GM03348 (cell line): Measurements from ENCODE around the gene DNAL4.
A peak's percentile ranks its signal among the peaks of the same experiment; 100 is the strongest.
"Not testable (repeated sequence)": the region's sequence is repeated elsewhere in the genome, so short reads cannot be mapped to it uniquely, and the experiment has no call there.

Experiments used
- DNase-seq: peaks from one replicate; pipeline ENCODE4 v3.0.0; 2012; ENCODE audit warnings: low spot score

DNAL4 gene

DNA sequence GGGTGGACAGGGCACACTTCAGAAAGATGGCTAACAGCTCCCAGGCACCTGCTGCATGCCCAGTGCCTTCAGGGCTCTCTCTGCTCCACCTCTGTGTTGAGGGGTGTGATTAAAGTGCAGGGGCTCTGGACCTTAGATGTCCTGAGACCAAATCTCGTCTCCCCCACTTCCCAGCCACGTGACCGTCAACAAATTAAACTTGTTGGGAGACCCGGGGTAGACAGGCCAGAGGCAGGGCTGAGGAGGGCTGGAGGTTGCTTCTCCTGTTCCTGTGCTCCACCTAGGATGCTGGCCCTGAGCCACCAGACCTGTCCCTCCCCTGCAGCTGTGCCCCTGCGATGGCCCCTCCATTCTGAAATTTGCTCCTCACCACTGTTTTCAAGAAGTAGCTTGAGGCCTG is 32.9 kb upstream of the DNAL4 start:
- no peak for DNase-seq

DNA sequence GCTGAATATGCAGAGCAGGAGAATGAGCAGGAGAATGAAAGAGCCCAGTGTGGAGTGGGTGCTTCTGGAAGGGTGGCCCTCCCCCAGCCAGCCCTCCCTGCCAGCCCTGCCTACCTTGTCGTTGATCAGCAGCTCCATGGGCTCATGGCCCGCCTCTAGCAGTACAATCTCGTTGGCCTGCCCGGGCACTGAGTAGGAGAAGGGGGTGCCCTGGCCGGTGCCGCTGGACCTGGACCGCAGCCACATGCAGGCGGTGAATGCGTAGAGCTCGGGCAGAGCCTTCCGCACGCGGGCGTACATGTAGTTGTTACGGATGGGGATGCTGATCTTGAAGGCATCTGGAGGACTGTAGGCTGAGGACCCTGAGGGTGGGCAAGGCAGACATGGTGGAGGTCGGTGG is 32.4 kb upstream of the DNAL4 start:
- no peak for DNase-seq

DNA sequence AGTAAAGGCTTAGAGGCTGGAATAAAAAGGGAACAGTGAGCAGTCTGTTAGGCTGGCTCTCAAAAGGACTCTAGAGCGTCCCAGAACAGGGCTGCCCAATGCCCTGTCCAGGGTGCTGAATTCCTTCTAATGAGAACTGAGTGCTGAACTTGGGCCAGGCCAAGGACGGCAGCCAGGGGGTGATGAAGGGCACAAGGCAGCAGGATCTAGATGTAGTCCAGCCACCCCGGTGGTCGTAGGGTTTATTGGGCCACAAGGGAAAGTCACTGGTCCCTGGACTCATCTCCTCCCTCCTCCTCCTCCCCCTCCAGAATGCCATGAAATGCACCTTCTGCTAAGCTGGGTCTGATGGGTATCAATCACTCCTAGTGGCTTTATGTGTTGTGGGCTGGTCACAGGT is 30.6 kb upstream of the DNAL4 start:
- DNase-seq: peak; percentile 86

DNA sequence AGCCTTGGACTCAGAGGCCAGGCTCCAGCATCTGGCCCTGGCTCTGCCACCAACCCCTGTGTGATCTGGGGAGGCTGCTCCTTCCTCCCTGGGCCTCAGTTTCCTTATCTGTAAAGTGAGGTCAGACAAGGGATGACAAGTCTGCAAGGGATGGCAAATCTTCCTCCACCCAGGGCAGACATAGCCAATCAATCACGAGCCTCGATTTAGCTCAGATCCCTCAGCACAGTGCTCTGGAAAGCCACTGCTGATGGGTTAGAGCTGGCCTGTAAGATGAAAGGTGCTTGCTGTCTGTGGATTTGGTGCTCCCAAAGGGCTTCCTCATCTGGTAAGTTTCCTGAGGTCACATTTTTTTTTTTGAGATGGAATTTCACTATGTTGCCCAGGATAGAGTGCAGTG is 29.7 kb upstream of the DNAL4 start:
- no peak for DNase-seq

DNA sequence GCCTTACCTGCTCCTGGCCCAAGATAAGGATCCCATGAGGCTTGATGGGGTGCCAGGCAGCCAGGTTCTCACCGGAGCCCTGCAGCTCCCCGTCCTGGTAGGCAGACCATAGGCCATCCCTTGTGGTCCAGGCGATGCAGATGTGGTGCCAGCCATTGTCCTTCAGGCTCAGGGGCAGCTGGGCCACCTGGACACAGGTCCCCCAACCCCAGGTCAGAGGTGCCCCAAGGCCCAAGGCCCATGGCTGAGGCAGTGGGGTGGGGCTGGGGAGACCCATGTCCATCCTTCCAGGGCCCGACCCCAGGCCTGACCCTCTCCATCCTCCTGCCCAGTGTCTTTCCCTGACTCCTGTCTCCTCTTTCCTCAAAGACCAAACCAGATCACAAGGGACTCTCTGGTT is 29.1 kb upstream of the DNAL4 start:
- DNase-seq: no peak

DNA sequence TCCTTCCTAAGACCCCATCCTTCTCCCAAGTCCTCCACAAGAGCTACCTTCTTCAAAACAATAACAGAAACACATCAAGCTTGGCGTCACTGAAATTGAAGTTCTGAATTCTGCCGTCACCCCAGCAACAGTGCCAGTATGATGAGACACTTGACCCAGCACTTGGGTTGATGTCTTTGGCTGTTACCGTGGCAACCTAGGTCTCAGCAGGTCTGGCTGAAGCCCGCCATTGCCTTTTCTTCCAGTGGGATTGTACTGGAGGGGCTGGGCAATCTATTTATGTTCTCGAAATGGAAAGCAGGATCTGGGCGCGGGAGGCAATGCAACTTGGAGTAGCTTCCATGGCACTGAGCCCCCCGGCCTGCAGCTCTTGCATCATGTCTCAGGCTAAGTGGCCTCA is 26.1 kb upstream of the DNAL4 start:
- no peak for DNase-seq

DNA sequence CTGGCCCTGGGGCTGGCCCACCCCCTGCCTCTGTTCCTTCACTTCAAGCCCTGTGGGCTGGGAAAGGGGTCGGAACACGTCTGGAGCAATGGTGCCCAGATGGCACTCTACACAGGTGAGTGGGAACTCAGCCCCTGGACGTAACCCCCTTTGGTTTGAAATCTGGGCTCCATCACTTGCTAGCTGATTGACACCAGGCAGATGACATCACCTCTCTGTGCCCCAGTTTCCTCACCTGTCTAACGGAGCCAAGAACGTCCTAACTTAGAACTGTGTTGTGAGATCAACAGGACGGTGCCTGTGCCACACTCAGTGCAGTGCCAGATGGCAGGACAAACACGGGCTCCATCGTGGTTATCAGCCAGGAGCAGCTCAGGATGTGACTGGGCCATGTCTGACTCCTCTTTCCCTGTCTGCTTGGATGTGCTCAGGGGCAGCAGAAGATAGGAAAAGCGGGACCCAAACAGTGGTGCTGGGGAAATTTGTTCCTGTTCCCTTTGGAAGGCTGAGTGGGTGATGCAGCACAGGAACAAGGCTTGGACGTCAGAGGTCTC is 25.5 kb upstream of the DNAL4 start:
- no peak for DNase-seq

DNA sequence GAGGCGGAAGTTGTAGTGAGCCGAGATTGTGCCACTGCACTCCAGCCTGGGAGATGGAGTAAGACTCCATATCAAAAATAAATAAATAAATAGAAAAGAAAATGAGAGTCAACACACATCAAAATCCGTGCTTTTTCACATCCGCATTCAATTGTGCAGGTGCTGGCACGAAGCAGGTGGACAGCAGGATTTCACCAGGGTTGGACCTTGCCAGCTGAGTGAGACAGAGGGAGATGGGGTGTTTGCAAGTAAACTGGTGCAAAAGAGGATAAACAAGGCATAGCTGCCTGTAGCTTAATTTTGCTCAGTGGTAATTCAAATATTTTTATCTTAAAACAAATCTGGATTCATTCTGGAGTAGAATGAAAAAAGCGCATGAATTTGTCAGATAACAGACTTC is 23.3 kb upstream of the DNAL4 start:
- DNase-seq: no peak

DNA sequence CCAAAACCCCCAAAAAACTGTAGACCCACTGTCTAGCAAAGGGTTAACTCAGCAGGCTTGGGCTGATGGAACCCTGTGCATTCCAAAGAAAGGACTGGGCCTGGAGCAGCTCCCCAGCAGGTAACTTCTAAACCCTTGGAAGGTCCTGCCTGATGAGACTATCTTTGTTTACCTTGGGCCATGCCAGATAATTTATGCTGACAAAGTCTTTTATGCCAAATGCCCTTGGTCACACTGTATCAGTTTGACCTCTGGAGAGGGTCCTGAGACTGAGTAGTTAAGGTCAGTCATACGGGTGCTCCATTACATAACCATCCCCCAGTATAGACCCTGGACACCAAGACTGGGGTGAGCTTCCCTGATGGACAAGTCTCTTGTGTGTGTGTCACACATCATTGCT is 21.9 kb upstream of the DNAL4 start:
- no peak for DNase-seq

DNA sequence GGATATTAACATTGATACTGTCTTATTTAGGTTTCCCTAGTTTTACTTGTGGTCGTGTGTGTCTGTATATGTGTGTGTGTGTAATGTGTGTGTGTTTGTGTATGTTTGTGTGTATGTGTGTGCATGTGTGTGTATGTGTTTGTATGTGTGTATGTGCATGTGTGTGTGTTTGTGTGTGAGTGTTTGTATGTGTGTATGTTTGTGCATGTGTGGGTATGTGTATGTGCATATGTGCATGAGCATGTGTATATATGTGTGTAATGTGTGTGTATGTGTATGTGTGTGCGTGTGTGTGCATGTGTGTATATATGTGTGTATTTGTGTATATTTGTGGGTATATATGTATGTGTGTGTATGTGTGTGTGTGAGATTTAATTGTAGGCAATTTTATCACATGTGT is 17.3 kb upstream of the DNAL4 start:
- DNase-seq: no peak

DNA sequence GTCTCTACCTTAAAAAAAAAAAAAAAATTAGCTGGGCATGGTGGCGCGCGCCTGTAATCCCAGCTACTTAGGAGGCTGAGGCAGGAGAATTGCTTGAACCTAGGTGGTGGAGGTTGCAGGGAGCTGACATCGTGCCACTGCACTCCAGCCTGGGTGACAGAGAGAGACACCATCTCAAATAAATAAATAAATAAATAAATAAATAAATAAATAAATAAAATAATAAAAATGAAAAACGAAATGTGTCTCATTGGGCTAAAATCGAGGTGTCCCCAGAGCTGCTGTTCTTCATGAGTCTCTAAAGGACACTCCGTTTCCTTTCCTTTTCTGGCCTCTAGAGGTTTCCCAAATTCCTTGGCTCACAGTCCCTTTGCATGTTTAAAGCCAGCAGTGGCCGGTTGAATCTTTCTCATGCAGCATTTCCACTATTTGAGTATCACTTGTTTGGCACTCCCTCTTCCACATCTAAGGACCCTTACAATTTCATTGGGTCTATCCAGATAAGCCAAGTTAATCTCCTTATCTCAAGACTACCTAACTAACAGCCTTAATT is 11.2 kb upstream of the DNAL4 start:
- not testable (repeated sequence) for DNase-seq

DNA sequence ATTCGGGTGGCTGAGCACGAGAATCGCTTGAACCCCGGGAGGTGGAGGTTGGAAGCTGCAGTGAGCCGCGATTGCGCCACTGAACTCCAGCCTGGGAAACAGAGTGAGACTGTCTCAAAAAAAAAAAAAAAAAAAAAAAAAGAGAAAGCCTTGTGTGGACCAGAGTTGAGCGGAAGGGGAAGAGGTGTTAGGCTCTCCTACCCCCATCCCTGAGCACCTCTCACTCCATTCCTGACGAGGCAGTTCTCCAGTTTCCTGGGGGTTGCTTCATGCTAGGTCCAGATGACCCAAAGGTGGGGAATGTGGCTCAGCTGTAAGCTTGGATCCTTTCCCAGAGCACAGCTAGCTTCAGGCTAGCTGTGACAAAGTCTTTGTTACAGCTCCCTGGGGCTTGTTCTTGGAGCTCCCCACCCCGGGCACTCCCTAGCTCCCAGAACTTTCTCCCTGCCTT is 8.8 kb upstream of the DNAL4 start:
- peak; percentile 89 for DNase-seq

DNA sequence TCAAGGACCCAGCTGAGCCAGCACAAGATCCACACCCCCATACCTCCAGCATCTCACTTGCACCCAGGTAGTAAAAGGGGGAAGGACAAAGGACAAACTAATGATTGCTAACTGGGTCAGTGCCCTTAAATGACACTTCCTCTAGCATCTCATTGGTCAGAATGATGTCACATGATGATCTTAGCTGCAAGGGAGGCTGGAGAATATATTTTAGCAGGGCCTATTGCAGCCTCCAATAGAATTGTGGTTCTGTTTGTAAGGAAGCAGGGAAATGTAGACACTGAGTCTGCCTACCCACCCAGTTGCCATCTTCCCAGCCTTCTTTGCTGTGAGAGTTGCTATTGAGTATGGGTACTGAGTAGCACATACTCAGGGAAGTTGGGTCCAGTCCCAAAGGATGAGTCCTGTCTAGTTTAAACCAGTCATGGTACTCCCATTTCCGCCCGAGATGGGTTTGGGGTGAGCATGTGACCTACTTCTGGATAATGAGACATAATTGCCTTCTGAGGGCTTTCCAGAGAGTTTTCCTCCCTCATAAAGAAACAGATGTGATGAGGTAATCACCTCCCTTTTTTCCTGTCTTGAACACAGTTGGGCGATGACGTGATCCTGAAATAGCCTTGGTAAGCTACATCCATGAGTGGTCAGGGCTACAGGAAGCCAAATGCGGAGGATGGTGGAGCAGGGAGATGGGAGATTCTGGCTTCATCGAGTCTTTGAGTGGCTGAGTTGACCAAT is 5.5 kb upstream of the DNAL4 start:
- DNase-seq: peak; percentile 52

DNA sequence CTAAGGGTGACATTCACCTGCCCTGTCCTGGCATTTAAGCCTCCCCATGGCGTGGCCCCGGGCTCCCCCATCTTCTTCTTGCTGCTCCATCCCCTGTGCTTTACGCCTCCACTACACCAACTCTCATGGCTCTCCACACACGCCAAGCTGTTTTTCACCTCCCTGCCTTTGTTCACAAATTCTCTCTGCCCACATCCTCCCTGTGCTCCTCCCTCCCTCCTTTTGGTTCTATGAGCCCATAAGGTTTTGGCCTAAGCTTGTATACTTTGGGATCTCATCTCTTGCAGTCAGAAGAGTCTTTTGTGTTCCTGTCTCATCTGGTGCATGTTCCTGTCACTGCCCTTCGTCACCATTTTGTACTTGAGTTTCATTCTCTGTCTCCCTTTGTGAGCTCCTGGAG is 4.6 kb upstream of the DNAL4 start:
- DNase-seq: no peak

DNA sequence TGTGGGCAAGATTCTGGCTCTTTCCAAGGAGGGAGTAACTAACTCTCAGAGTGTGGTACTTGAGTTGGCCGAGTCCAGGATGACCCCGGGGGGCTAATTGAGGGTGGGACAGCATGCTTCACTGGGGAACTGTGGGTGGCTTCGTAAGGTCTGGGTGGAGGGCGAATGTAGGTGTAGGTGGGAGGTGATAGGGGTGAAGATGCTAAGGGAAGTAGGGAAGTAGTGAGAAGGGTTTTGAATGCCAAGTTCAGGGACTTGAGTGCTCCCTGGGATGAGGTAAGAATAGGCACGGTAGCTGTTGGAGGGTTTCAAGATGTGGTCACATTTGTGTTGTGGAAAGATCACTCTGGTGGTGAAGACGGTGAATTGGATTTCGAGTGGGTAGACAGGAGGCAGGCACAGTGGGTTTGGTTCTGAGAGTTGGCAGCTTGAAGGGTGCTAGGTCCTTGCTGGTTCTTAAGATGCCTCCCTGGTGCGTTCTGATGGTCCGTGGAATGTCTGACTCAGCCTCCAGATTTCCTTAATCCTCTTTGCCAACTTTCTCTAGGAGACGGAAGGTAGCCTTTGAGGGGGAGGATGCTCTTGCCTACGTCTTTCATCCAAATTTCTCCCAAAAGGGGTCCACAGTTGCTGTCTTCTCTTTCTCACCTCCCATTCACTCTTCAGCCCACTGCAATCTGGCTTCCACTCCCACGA is 2.5 kb upstream of the DNAL4 start:
- no peak for DNase-seq

DNA sequence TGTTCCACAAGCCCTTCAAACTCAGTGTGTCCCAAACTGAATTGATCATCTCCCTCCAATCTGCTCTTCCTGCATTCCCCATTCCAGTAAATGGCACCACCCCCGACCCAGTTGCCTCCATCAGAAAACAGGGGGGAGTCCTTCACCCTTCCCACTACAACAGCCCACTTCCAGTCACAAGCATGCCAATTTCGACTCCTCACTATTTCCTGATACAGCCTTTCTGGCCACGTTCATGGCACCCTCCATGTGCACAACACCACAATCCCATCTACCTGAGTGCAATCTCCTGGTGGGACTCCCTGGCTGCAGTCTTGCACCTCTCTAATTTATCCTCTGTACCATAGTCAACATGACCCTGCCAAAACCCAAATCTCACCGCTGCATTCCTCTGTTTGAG is 1.6 kb upstream of the DNAL4 start:
- DNase-seq: no peak

DNA sequence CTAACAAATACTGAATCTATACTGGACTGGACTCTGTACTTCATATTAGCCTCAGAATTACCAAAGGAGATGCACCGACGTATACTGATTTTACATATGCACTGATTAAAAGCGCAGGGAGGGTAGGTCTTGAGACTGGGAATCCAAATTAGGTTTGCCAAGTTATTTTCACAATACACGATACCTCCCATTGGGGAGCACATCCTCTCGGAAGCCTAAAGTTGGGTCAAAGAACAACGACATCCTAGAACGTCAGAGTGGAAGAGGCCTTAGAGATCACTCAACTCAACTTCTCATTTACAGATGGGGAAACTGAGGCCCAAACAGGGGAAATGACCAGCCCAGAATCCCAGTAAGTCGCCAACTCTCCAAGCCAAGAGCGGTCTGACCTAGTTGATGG is 626 bp downstream of the DNAL4 start:
- no peak for DNase-seq

DNA sequence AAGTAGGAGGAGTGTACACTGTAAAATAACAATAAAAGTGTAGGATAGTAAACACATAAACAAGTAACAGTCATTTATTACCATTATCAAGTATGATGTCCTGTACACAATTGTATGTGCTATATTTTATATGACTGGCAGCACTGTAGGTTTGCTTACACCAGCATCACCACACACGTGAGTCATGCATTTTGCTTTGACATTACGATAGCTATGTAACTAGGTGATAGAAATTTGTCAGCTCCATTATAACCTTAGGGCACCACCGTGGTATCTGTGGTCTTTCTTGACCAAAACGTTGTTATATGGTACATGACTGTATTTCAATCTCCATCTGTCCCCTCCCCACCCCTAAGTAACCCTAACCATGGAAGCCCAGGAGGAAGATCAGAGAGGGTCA is 1.1 kb downstream of the DNAL4 start:
- no peak for DNase-seq

DNA sequence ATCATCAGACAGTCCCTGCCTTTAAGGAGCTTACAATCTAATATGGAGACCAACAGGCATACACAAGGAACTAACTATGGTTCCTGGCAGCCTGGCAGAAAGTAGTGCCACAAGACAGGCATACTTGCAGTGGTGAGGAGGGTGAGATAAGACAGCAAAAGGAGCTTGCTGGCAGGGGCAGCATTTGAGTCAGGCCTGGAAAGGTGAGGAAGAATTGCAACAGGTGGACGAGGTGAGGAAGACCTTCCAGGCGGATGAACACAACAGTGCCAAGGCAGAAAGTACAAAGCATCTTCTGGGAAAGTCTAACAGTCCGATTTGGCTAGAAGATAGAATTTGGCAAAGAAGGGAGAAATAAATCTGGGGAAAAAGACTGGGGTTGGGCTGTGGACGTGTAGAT is 4.3 kb downstream of the DNAL4 start:
- no peak for DNase-seq

DNA sequence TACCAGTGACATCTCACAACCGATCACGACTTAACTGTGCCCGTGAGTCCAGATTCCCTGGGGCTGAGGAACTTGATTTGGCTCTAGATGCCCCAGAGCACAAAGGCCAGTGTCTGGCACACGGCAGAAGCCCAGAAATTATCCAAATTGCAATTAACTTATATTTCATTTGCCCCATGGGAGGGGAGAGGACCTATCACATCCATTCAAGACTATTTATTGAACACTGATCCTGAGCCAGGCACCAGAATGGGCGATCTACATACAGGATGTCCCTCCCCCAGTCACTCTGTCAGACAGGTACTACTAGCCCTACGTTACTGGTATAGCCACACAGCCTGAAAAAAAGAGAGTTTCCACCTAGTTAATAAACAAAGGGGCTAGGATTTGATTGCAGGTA is 5.1 kb downstream of the DNAL4 start:
- DNase-seq: no peak

DNA sequence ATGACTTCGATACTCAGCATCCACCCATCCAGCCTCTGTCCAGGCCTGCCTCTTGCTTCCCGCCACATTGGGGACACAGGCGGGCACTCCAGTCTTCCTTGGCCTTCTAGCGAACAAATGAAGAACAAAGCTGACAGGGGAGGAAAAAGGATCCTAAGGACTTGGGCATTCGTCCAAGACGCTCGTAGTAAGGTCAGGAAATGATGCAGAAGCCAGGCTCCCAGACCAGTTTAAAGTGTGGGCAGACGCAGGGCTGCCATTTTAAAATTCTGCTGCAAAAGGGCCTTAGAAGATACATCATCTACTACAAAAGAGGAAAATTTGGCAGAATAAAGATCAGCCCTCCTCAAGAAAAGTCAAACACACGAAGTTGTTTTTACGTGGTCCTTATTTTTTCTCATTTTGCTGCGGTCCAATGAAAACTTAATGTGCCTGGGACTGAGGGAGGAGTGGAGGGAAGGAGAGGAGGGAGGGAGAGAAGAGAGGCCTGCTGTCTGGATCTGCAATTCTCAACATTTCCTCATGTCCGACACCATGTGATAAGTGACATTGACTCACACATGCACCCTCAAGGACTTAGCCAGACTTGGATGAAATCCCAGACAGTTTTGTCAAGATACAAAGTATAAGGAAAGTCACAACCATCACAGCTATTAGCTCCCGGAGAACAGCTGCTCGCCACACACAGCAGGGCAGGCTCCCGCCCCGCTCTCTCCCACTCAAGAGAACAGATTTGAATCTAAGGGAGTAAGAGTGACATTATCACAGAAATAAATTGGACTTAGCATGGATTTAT is 5.7 kb downstream of the DNAL4 start:
- DNase-seq: peak; percentile 81

DNA sequence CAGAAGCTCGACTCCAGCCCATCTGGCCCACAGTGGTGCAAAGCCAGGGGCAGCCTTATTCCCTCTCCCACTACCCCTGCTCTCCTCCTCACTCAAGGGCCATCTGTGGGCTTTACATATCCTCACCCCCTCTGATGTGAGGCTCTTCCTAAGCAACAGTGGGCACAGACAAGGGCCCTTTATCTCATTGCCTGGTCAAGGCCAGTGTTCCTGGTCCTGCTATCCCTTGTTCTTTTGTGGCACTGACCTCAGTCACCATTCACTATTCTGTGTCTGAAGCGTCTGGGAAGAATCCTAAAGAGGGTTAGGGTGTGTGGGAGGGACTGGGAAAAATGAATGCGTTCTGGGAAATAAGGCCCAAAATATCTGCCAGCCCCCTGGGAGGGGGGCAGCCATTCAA is 7.3 kb downstream of the DNAL4 start:
- no peak for DNase-seq

DNA sequence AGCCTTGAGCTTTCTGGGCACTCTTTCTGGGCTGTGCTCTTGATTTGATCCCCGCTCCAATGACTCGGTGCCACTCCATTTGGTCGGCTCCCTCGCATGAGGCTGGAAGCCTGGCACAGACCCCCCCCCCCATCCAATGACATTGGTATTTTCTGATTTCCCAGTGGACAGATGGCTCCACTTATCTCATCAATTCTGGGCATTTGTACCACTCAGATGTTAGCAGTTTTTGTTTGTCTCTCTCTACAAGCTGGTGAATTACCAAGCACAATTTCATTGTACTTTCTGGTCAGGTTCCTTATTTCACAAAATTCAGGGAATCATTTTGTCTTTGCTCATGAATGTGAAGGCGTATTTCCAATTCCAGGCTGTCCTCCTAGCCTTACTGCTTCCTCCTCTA is 9.1 kb downstream of the DNAL4 start:
- DNase-seq: no peak
